GM18519 (cell line): Measurements from ENCODE around the gene ZNF284.
"Not testable (repeated sequence)": the region's sequence is repeated elsewhere in the genome, so short reads cannot be mapped to it uniquely, and the experiment has no call there.

ENCODE experiments used
- ATAC-seq: cut with Tn5 transposase; IDR thresholded peaks from one replicate; pipeline ENCODE4 v1.9.1; 2021; ENCODE audit warnings: mild to moderate bottlenecking, moderate library complexity; ENCODE audit not compliant: unreplicated experiment, low FRiP score

ZNF284 gene

DNA sequence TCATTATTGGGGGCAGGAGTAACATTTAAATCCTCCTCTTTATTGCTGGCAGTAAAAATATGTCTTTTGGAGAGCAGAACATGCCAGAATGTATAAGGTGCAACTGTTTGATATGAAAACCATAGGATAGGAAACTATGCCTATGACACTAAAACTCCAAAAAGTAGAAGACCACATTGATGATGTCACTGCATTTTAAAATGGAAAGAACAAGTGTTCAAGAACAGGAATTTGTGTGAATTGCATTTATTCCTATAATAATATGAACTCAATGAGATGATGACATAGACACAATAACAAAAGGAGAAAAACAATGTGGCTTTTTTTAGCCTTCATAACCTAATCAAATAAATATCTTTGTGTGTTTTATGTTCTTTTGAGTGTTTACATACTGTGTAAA is 37.5 kb downstream of the ZNF284 start:
- no peak for ATAC-seq

DNA sequence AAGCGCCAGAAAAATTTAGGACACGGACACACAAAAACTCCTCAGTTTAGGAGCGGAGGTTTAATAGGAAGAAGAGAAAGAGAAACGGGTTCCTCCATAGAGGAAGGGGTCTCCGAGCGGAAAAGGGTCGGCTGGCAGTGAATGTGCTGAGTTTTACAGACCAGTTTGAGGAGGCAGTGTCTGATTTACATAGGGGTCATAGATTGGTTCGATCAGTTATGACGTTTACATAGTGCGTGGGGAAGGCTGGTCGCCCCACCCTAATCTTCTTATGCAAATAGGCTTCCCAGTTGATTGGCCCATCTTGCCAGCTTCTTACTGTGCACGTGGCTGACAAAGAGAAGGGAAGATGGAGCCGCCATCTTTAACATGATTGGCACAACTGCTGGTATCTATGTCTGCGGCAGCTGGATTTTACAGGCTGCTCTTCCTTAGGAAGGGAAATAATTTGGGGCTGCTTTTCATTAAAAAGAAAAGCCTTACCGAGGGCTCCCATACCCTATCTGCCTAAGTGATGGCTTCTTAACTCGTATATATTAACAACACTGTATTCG is 40.0 kb downstream of the ZNF284 start:
- ATAC-seq, result no peak

DNA sequence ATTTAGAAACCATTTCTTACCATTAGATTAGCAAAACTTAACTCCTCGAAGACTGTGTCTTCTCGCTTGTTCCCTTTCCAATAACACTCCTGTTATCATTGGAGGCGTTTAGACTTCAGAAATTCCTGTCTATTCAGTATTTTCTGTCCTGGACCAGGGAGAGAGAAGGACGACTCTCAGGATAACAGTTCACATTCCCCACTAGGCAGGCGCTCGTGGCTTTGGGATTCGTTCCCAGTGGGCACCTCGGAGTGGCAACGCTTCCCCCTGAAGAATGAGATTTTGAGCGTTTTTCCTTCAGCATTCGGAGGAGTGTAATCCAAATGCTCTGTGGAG is 40.8 kb downstream of the ZNF284 start:
- no peak for ATAC-seq

DNA sequence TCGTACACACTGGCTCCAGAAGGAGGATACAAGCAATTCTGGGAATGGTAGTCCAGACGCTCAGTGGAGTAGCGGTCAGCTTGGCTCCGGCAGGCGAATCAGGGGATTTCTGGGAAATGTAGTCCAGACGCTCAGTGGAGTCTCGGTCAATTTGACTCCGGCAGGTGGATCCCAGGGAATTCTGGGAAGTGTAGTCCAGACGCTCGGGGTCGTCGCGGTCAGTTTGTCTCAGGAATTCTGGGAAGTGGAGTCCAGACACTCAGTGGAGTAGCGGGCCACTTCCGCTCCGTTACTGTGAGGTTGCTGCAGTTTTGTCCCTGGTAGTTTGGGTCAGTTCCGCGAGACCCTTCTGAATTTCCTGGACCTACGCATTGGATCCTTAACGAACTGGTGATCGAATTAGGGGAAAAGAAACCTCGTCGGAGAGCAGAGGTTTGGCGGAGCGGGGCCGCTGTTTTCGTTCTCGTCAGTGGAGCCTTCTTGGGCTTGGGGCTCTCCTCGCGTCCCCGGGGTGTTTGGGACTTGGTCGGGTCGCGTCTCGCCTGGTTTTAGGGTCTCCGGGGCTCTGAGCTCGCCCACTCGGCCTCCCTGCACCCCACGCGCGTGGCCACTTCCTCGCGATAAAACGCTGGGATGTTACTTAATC is 41.3 kb downstream of the ZNF284 start, which contains the start of gene ZNF225:
Gene ZNF225 (plus strand): TSS at position 262 of the 646 bp plus-strand sequence. CDS start 2,429 bp downstream, outside the sequence.
- peak; percentile 61 for ATAC-seq

DNA sequence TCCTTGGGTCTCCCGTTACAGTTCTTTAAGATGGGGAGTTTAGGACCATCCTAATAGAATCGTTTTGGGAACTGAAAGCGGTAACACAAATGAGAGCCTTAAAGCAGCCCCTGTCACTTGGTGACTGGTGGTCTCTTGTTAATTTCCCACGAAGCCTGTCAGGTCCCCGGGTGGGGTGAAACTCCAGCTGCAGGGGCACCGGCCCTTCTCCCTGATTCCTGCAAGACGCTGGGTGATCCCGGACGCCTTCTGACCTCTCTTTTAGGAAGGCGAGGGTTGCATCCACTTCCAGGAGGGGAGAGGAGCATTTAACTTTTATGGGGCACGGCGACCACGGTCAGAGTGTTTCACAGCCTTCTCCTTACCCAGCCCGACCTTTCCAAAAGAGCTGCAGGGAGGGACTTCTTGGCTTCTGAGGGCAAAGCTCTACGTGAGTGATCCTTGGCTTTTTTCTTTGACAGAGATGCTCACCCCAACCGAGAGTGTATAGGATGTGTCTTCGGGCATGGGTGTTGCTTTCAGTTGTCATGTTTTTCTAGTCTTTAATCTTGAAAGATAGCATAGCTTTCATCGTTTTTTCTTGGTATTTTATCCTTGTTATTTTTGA is 41.9 kb downstream of the ZNF284 start:
- no peak for ATAC-seq

DNA sequence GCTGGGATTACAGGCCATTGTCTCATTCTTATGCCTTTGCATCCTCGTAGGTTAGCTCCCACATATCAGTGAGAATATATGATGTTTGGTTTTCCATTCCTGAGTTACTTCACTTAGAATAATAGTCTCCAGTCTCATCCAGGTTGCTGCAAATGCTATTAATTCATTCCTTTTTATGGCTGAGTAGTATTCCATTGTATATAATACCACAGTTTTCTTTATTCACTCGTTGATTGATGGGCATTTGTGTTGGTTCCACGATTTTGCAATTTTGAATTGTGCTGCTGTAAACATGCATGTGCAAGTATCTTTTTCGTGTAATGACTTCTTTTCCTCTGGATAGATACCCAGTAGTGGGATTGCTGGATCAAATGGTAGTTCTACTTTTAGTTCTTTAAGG is 49.2 kb downstream of the ZNF284 start:
- not testable (repeated sequence) for ATAC-seq

DNA sequence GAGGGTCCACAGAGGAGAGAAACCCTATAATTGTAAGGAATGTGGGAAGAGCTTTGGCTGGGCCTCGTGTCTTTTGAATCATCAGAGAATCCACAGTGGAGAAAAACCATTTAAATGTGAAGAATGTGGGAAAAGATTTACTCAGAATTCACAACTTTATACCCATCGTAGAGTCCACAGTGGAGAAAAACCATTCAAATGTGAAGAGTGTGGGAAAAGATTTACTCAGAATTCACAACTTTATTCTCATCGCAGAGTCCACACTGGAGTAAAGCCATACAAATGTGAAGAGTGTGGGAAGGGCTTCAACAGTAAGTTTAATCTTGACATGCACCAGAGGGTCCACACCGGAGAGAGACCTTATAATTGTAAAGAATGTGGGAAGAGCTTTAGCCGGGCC is 60.0 kb downstream of the ZNF284 start:
- no peak for ATAC-seq
